SK-N-SH (cell line): ENCODE data around the gene NRG3. TPM values are rescaled to one million over a fixed set of nuclear protein-coding genes. Genes with fewer than 3 reads are reported as not detected.
A peak's percentile ranks its signal among the peaks of the same experiment; 100 is the strongest.

Experiments used
- CTCF ChIA-PET: fragments of 300-600, 350-600 bp; formaldehyde crosslinking; extraction: SDS; loops from one replicate; lab custom pipeline; 2021; lab: Yijun Ruan, JAX
- POLR2A ChIA-PET: fragments of 350-600 bp; sonication (Branson Sonifier 250); formaldehyde crosslinking; extraction: SDS; loops from one replicate; lab custom pipeline; 2020; ENCODE audit warnings: antibody characterized with exemption, inconsistent platforms; lab: Yijun Ruan, JAX
- DNase-seq: peaks from one replicate; pipeline ENCODE4 v3.0.0; 2012
- H2AFZ ChIP-seq: fragments of 200-600 bp; sonication (generic); 2 replicates; pipeline ENCODE4 v1.8.1; 2016; ENCODE audit warnings: antibody characterized with exemption, mild to moderate bottlenecking, low read depth
- H3F3A ChIP-seq: fragments of 200-600 bp; sonication (generic); replicated peaks from 2 replicates; pipeline ENCODE3; 2016; ENCODE audit warnings: antibody characterized with exemption, mild to moderate bottlenecking; ENCODE audit not compliant: insufficient read depth
- H3K27ac ChIP-seq, 2 experiments: fragments of 200-500 bp in 1 of 2; fragments of 200-600 bp in 1 of 2; sonication (Bioruptor generic) in 1 of 2; sonication (generic), shearing (Covaris generic) in 1 of 2; 2 replicates each; pipeline versions ENCODE4 v1.5.1 to v1.6.1; 2014 to 2016; ENCODE audit warnings: low read depth in 2 of 2, inconsistent platforms in 1 of 2, low read length in 1 of 2, mild to moderate bottlenecking in 1 of 2, mixed read lengths in 1 of 2
- H3K27me3 ChIP-seq: fragments of 200-600 bp; sonication (generic), shearing (Covaris generic); 2 replicates; pipeline ENCODE4 v1.6.1; 2016; ENCODE audit warnings: mixed run types; ENCODE audit not compliant: insufficient read depth
- H3K36me3 ChIP-seq, 2 experiments: fragments of 200-500 bp in 1 of 2; fragments of 200-600 bp in 1 of 2; sonication (Bioruptor generic) in 1 of 2; sonication (generic) in 1 of 2; replicated peaks in 1 of 2; 2 replicates each; pipeline versions ENCODE3 to v1.5.1; 2014 to 2016; ENCODE audit warnings: low read length in 1 of 2, mild to moderate bottlenecking in 1 of 2; ENCODE audit not compliant: insufficient read depth in 2 of 2, control insufficient read depth in 1 of 2
- H3K4me1 ChIP-seq, 2 experiments: fragments of 200-500 bp in 1 of 2; fragments of 200-600 bp in 1 of 2; sonication (Bioruptor generic) in 1 of 2; sonication (generic), shearing (Covaris generic) in 1 of 2; 2 replicates each; pipeline versions ENCODE4 v1.5.1 to v1.6.1; 2014 to 2016; ENCODE audit warnings: low read depth in 1 of 2, low read length in 1 of 2, mixed run types in 1 of 2; ENCODE audit not compliant: insufficient read depth in 2 of 2, control insufficient read depth in 1 of 2
- H3K4me2 ChIP-seq: fragments of 200-600 bp; sonication (generic), shearing (Covaris generic); 2 replicates; pipeline ENCODE4 v1.6.1; 2017; ENCODE audit warnings: mixed run types
- H3K4me3 ChIP-seq, 2 experiments: fragments of 200-500 bp in 1 of 2; fragments of 200-600 bp in 1 of 2; sonication (Bioruptor generic) in 1 of 2; sonication (generic), shearing (Covaris generic) in 1 of 2; 2 replicates each; pipeline versions ENCODE4 v1.5.1 to v1.8.1; 2014 to 2016; ENCODE audit warnings: low read depth in 2 of 2, inconsistent platforms in 1 of 2, low read length in 1 of 2, mild to moderate bottlenecking in 1 of 2, mixed read lengths in 1 of 2, moderate library complexity in 1 of 2
- H3K79me2 ChIP-seq: fragments of 200-600 bp; sonication (generic); 2 replicates; pipeline ENCODE4 v1.8.1; 2017; ENCODE audit warnings: mild to moderate bottlenecking; ENCODE audit not compliant: insufficient read depth
- H3K9ac ChIP-seq: fragments of 200-600 bp; sonication (generic); 2 replicates; pipeline ENCODE4 v1.6.1; 2017; ENCODE audit warnings: mixed run types
- H3K9me2 ChIP-seq: fragments of 200-600 bp; sonication (generic); 2 replicates; pipeline ENCODE4 v1.6.1; 2017; ENCODE audit warnings: mixed run types
- H3K9me3 ChIP-seq: fragments of 200-600 bp; sonication (generic); 2 replicates; pipeline ENCODE4 v1.6.1; 2017; ENCODE audit warnings: mixed run types, mild to moderate bottlenecking, moderate library complexity
- H4K20me1 ChIP-seq: fragments of 200-600 bp; sonication (generic); 2 replicates; pipeline ENCODE4 v1.6.1; 2017; ENCODE audit warnings: mild to moderate bottlenecking, mixed run types; ENCODE audit not compliant: insufficient read depth
- CHD2 ChIP-seq: fragments of 150-350 bp; IDR thresholded peaks from 2 replicates; pipeline ENCODE4 v1.6.1; 2018; ENCODE audit warnings: low read length; ENCODE audit not compliant: partially characterized antibody
- EZH2phosphoT487 ChIP-seq: fragments of 200-600 bp; sonication (generic); IDR thresholded peaks from 2 replicates; pipeline ENCODE4 v1.6.1; 2017; ENCODE audit warnings: low read depth, mixed run types, mild to moderate bottlenecking, antibody characterized with exemption, moderate library complexity, borderline replicate concordance
- FOSL2 ChIP-seq: IDR thresholded peaks from 2 replicates; pipeline ENCODE4 v1.4.0; 2012; ENCODE audit warnings: low read depth, mild to moderate bottlenecking, moderate library complexity, borderline replicate concordance
- GABPA ChIP-seq: IDR thresholded peaks from 2 replicates; pipeline ENCODE4 v1.4.0; 2012; ENCODE audit warnings: low read depth, mild to moderate bottlenecking
- GATA2 ChIP-seq: sonication (generic); formaldehyde crosslinking; IDR thresholded peaks from 2 replicates; pipeline ENCODE4 v1.5.0; 2020; ENCODE audit warnings: mild to moderate bottlenecking, missing genetic modification reagents
- JUND ChIP-seq: IDR thresholded peaks from 2 replicates; pipeline ENCODE4 v1.4.0; 2012
- MEF2A ChIP-seq: IDR thresholded peaks from 2 replicates; pipeline ENCODE4 v1.4.0; 2012; ENCODE audit warnings: low read depth, borderline replicate concordance
- MXI1 ChIP-seq: IDR thresholded peaks from 2 replicates; pipeline ENCODE4 v1.6.1; 2012; ENCODE audit warnings: mild to moderate bottlenecking, low read depth, low read length, improper control_type of control experiment
- NFIC ChIP-seq: IDR thresholded peaks from 2 replicates; pipeline ENCODE4 v1.4.0; 2012; ENCODE audit warnings: borderline replicate concordance
- POLR2AphosphoS5 ChIP-seq: IDR thresholded peaks from 2 replicates; pipeline ENCODE4 v1.6.1; 2012; ENCODE audit warnings: low read depth, low read length
- RFX5 ChIP-seq: IDR thresholded peaks from 2 replicates; pipeline ENCODE4 v1.6.1; 2012; ENCODE audit warnings: mild to moderate bottlenecking, improper control_type of control experiment, low read length
- RXRA ChIP-seq: IDR thresholded peaks from 2 replicates; pipeline ENCODE4 v1.4.0; 2012; ENCODE audit warnings: low read depth, mild to moderate bottlenecking, borderline replicate concordance
- SMC3 ChIP-seq: IDR thresholded peaks from 2 replicates; pipeline ENCODE4 v1.6.1; 2012; ENCODE audit warnings: low read depth, low read length, improper control_type of control experiment
- TAF1 ChIP-seq: IDR thresholded peaks from 2 replicates; pipeline ENCODE4 v1.6.1; 2012; ENCODE audit warnings: low read depth, mild to moderate bottlenecking, low read length, moderate library complexity, borderline replicate concordance
- YY1 ChIP-seq: IDR thresholded peaks from 2 replicates; pipeline ENCODE4 v1.4.0; 2012; ENCODE audit warnings: low read depth, mild to moderate bottlenecking
- WGBS: methylation state at CpG from one replicate; pipeline ENCODE4 v1.1.6; 2017; ENCODE audit warnings: low lambda C conversion rate; 5-methylcytosine and 5-hydroxymethylcytosine counted together
- polyA plus RNA-seq, 3 experiments: library from polyadenylated mRNA; depleted of rRNA; stranded (reverse); fragments of >200 nt; gene quantifications; 2 replicates each; pipeline ENCODE4 v1.2.3, GENCODE V29; 2012
- TF ChIP-seq, protein P1 (sequence below): IDR thresholded peaks from 2 replicates; pipeline ENCODE4 v1.6.1; 2012; ENCODE audit warnings: mild to moderate bottlenecking, low read depth, low read length, moderate library complexity
- TF ChIP-seq, protein P2 (sequence below): IDR thresholded peaks from 2 replicates; pipeline ENCODE4 v1.4.0; 2012; ENCODE audit warnings: low read depth
- TF ChIP-seq, protein P3 (sequence below): IDR thresholded peaks from 2 replicates; pipeline ENCODE4 v1.4.0; 2012; ENCODE audit warnings: low read depth, borderline replicate concordance

NRG3 gene
- polyA plus RNA-seq, 1 of the 3 experiments (the other 2 are of a cell fraction) = 0.03 TPM

DNA sequence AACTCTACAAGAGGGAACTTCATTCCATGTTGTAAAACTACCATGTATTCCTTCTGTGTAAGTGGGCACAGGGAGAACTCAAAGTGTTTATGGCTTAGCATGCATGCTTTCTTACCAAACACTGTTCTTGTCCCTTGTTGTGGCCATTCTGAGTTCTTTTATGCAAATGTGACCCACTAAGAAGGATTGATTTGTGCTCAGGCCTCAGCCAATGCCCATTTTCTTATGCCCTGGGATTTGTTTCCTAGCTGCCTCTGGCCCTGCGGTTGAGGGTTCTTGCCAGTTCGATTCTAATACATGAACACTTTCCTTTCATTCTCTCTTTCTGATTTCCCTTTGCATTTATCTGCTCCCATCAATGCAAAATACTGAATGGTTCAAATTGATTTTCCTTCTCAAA lies 316.7 kb downstream of the NRG3 start:
- Histone ChIP-seq H3K9ac (no peak overlapping the region), H3K4me3 (no peak overlapping the region; a peak in 1 of 4 replicates), H3K79me2 (no peaks in the 10 kb centered on the region), H3K9me2 (no peaks in the 10 kb centered on the region), H2AFZ (no peak overlapping the region), H3F3A (no peaks in the 10 kb centered on the region), H3K27ac (0 out of 4 replicates have a peak overlapping the region, but pooled peaks of 1 of the 2 experiments have one; percentile 53), H3K27me3 (no peaks in the 10 kb centered on the region), H3K4me2 (no peak overlapping the region), H3K9me3 (no peaks in the 10 kb centered on the region), H3K36me3 (no peaks in the 10 kb centered on the region), H4K20me1 (no peaks in the 10 kb centered on the region), H3K4me1 (no peaks in the 10 kb centered on the region; a peak in 1 of 4 replicates)
- DNase-seq = no peak
- CTCF ChIA-PET = no interaction called here
- 39% methylated on average over 2 of the region's 2 CpGs for WGBS
- POLR2A ChIA-PET = no interaction called here
- TF ChIP-seq YY1 (no peak), JUND (no peak), MEF2A (no peak), POLR2AphosphoS5 (no peak), EZH2phosphoT487 (no peak), FOSL2 (no peak), GABPA (no peak), MXI1 (no peak), NFIC (no peak), GATA2 (CRISPR knock-in tag) (no peak), RFX5 (no peak), CHD2 (no peak), TAF1 (no peak), RXRA (no peak), SMC3 (no peak)
- TF ChIP-seq, protein P1, sequence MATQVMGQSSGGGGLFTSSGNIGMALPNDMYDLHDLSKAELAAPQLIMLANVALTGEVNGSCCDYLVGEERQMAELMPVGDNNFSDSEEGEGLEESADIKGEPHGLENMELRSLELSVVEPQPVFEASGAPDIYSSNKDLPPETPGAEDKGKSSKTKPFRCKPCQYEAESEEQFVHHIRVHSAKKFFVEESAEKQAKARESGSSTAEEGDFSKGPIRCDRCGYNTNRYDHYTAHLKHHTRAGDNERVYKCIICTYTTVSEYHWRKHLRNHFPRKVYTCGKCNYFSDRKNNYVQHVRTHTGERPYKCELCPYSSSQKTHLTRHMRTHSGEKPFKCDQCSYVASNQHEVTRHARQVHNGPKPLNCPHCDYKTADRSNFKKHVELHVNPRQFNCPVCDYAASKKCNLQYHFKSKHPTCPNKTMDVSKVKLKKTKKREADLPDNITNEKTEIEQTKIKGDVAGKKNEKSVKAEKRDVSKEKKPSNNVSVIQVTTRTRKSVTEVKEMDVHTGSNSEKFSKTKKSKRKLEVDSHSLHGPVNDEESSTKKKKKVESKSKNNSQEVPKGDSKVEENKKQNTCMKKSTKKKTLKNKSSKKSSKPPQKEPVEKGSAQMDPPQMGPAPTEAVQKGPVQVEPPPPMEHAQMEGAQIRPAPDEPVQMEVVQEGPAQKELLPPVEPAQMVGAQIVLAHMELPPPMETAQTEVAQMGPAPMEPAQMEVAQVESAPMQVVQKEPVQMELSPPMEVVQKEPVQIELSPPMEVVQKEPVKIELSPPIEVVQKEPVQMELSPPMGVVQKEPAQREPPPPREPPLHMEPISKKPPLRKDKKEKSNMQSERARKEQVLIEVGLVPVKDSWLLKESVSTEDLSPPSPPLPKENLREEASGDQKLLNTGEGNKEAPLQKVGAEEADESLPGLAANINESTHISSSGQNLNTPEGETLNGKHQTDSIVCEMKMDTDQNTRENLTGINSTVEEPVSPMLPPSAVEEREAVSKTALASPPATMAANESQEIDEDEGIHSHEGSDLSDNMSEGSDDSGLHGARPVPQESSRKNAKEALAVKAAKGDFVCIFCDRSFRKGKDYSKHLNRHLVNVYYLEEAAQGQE = no peak
- TF ChIP-seq, protein P2, sequence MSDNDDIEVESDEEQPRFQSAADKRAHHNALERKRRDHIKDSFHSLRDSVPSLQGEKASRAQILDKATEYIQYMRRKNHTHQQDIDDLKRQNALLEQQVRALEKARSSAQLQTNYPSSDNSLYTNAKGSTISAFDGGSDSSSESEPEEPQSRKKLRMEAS = no peak
- TF ChIP-seq, protein P3, sequence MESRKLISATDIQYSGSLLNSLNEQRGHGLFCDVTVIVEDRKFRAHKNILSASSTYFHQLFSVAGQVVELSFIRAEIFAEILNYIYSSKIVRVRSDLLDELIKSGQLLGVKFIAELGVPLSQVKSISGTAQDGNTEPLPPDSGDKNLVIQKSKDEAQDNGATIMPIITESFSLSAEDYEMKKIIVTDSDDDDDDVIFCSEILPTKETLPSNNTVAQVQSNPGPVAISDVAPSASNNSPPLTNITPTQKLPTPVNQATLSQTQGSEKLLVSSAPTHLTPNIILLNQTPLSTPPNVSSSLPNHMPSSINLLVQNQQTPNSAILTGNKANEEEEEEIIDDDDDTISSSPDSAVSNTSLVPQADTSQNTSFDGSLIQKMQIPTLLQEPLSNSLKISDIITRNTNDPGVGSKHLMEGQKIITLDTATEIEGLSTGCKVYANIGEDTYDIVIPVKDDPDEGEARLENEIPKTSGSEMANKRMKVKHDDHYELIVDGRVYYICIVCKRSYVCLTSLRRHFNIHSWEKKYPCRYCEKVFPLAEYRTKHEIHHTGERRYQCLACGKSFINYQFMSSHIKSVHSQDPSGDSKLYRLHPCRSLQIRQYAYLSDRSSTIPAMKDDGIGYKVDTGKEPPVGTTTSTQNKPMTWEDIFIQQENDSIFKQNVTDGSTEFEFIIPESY = no peak
